ENCODE data around the gene ITPR2. TPM values are rescaled to one million over a fixed set of nuclear protein-coding genes. Genes with fewer than 3 reads are reported as not detected.

Gene ITPR2
- total RNA-seq, 2 donors from 2014 or later = 14.8 to 74.4 TPM

DNA sequence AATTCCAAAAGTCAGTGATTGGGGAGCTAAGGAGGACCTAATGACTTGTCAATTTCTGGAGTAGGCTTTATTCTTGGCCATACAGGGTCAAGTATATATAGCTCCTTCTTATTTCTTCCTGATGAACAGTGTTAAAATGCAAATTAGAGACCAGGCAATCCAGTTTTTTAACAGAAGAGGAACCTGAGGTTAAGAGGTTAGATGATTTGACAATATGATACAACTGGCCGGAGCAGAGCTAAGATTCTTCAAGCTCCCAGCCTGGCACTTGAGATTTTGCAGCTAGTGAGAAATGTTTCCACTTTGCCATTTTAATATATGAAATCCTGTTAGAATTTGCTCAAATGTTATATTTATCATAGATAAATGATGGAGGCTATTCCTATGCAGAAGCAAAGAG, 433.6 kb downstream of the ITPR2 start:
- DNase-seq = no peak
- WGBS, 2 experiments (ENCODE audit: insufficient coverage in 1 of 2, insufficient read length in 1 of 2) = 81% methylated on average over 1 of the region's 1 CpG; no CpG with 5 or more reads in 1 of the 2 experiments
- Histone ChIP-seq H3K4me3 (ENCODE audit: low read length) (no peak overlapping the region), H3K27ac (ENCODE audit: low read depth, low read length) (no peak overlapping the region), H3K36me3 (ENCODE audit: control insufficient read depth, insufficient read depth, low read length) (no peaks in the 10 kb centered on the region), H3K4me1 (ENCODE audit: control insufficient read depth, insufficient read depth, low read length) (no peaks in the 10 kb centered on the region), H3K27me3 (ENCODE audit: control insufficient read depth, insufficient read depth, low read length, poor library complexity, severe bottlenecking) (no peaks in the 10 kb centered on the region), H3K9me3 (ENCODE audit: control insufficient read depth, low read length) (no peaks in the 10 kb centered on the region), H3K9ac (ENCODE audit: extremely low read depth, low read length, poor library complexity, severe bottlenecking) (no peak overlapping the region)
- Mint-ChIP-seq H3K4me1 (no peaks in the 10 kb centered on the region), H3K36me3 (ENCODE audit: low read depth) (peaks cover 2% of the 10 kb centered on the region), H3K9me3 (no peaks in the 10 kb centered on the region), H3K4me3 (no peak overlapping the region), H3K27ac (no peak overlapping the region), H3K27me3 (ENCODE audit: insufficient read depth) (no peaks in the 10 kb centered on the region)
- TF ChIP-seq CTCF (conservative IDR thresholded peaks at IDR 0.05) = no peak

- no peak overlapping the region for H3K27ac Mint-ChIP-seq
- peaks cover 2% of the 10 kb centered on the region for H3K36me3 Mint-ChIP-seq (ENCODE audit: low read depth)
- H3K9me3 ChIP-seq (ENCODE audit: control insufficient read depth, low read length) = no peaks in the 10 kb centered on the region
- no peak for DNase-seq
- H3K27me3 Mint-ChIP-seq (ENCODE audit: insufficient read depth) = no peaks in the 10 kb centered on the region
- no peak overlapping the region for H3K4me3 Mint-ChIP-seq
- no peaks in the 10 kb centered on the region for H3K9me3 Mint-ChIP-seq
- H3K27me3 ChIP-seq (ENCODE audit: control insufficient read depth, insufficient read depth, low read length, poor library complexity, severe bottlenecking) = no peaks in the 10 kb centered on the region
- no peak for TF ChIP-seq CTCF (conservative IDR thresholded peaks at IDR 0.05)
- no peak overlapping the region for H3K27ac ChIP-seq (ENCODE audit: low read depth, low read length)
- H3K9ac ChIP-seq (ENCODE audit: extremely low read depth, low read length, poor library complexity, severe bottlenecking) = no peak overlapping the region
- H3K4me1 Mint-ChIP-seq = no peaks in the 10 kb centered on the region
- WGBS, 2 experiments (ENCODE audit: insufficient coverage in 1 of 2, insufficient read length in 1 of 2) = 77 to 100% methylated on average over 2 to 3 of the region's 3 CpGs
- H3K36me3 ChIP-seq (ENCODE audit: control insufficient read depth, insufficient read depth, low read length) = no peaks in the 10 kb centered on the region
- H3K4me3 ChIP-seq (ENCODE audit: low read length) = no peak overlapping the region
- no peaks in the 10 kb centered on the region for H3K4me1 ChIP-seq (ENCODE audit: control insufficient read depth, insufficient read depth, low read length)
Observed at GRCh38 chr12:26396402-26396801, 436.6 kb downstream of the ITPR2 start.

GRCh38 chr12:26389343-26389742, 443.7 kb downstream of the ITPR2 start:
- Mint-ChIP-seq H3K36me3 (ENCODE audit: low read depth) (peaks cover 8% of the 10 kb centered on the region), H3K27me3 (ENCODE audit: insufficient read depth) (no peaks in the 10 kb centered on the region), H3K9me3 (no peaks in the 10 kb centered on the region), H3K4me3 (no peak overlapping the region), H3K27ac (no peak overlapping the region), H3K4me1 (peaks cover 6% of the 10 kb centered on the region)
- TF ChIP-seq CTCF (conservative IDR thresholded peaks at IDR 0.05) = no peak
- Histone ChIP-seq H3K9me3 (ENCODE audit: control insufficient read depth, low read length) (no peaks in the 10 kb centered on the region), H3K36me3 (ENCODE audit: control insufficient read depth, insufficient read depth, low read length) (no peaks in the 10 kb centered on the region), H3K9ac (ENCODE audit: extremely low read depth, low read length, poor library complexity, severe bottlenecking) (no peak overlapping the region), H3K4me3 (ENCODE audit: low read length) (no peak overlapping the region), H3K27me3 (ENCODE audit: control insufficient read depth, insufficient read depth, low read length, poor library complexity, severe bottlenecking) (no peaks in the 10 kb centered on the region), H3K4me1 (ENCODE audit: control insufficient read depth, insufficient read depth, low read length) (peaks cover 5% of the 10 kb centered on the region), H3K27ac (ENCODE audit: low read depth, low read length) (no peak overlapping the region)
- WGBS, 2 experiments (ENCODE audit: insufficient coverage in 1 of 2, insufficient read length in 1 of 2) = 91 to 100% methylated on average over 1 of the region's 1 CpG
- no peak for DNase-seq

Measured in endodermal cell (in vitro differentiated cells).